Esophagus (tissue), 2 donors: ENCODE results near the gene WDR45B. TPM values are rescaled to one million over a fixed set of nuclear protein-coding genes. Genes with fewer than 3 reads are reported as not detected.

Experiments
- H3K27ac ChIP-seq, 2 donors: one replicate each; pipeline ENCODE4 v1.5.1; 2013; ENCODE audit warnings: low read depth in 2 of 2, mild to moderate bottlenecking in 2 of 2, inconsistent platforms in 1 of 2, low read length in 1 of 2, moderate library complexity in 1 of 2
- H3K27me3 ChIP-seq, 2 donors: one replicate each; pipeline ENCODE4 v1.6.1; 2013; ENCODE audit warnings: low read length in 2 of 2, control low read depth in 1 of 2, mild to moderate bottlenecking in 1 of 2; ENCODE audit not compliant: insufficient read depth in 2 of 2, control insufficient read depth in 1 of 2
- H3K36me3 ChIP-seq, 2 donors: one replicate each; pipeline ENCODE4 v1.6.1; 2013; ENCODE audit warnings: low read length in 1 of 2; ENCODE audit not compliant: control insufficient read depth in 2 of 2, insufficient read depth in 2 of 2
- H3K4me1 ChIP-seq, 2 donors: one replicate each; pipeline ENCODE4 v1.6.1; 2013; ENCODE audit warnings: low read length in 1 of 2; ENCODE audit not compliant: control insufficient read depth in 2 of 2, insufficient read depth in 2 of 2
- H3K4me3 ChIP-seq, 2 donors: one replicate each; pipeline ENCODE4 v1.5.1; 2013; ENCODE audit warnings: low read length in 2 of 2, mild to moderate bottlenecking in 2 of 2, low read depth in 1 of 2, moderate library complexity in 1 of 2
- H3K9me3 ChIP-seq, 2 donors: one replicate each; pipeline ENCODE4 v1.6.1; 2013; ENCODE audit warnings: mild to moderate bottlenecking in 2 of 2, low read depth in 1 of 2, low read length in 1 of 2, moderate library complexity in 1 of 2; ENCODE audit not compliant: control insufficient read depth in 2 of 2, insufficient read depth in 1 of 2
- WGBS, 2 donors: extraction: QIAGEN DNeasy Blood & Tissue Kit; methylation state at CpG; one replicate each; pipeline ENCODE4 v1.1.7; 2013; 5-methylcytosine and 5-hydroxymethylcytosine counted together
- polyA plus RNA-seq, 2 donors: library from polyadenylated mRNA; stranded (reverse); fragments of 200-250 nt; gene quantifications; one replicate each; pipeline ENCODE4 v1.2.3, GENCODE V29; 2013
- donor health status: healthy with polysubstance abuse.
- donor health status: Bipolar disorder and iron deficiency.

WDR45B gene
- 10 to 100 TPM; 72.2 to 75.3 TPM for polyA plus RNA-seq

GRCh38 chr17:82648165-82648668 lies at the start of gene WDR45B:
Gene WDR45B, minus strand, starts transcription at chr17:82648444. Its CDS starts 104 bp downstream, at chr17:82648340.
- Histone ChIP-seq H3K9me3 (no peaks in the 10 kb centered on the region), H3K27me3 (no peaks in the 10 kb centered on the region), H3K36me3 (peaks cover 0 to 6% of the 10 kb centered on the region in 2 donors), H3K4me1 (peaks cover 0 to 2% of the 10 kb centered on the region in 2 donors), H3K27ac (peak within 1 kb of the TSS; percentile 96 to 99), H3K4me3 (peak within 1 kb of the TSS; percentile 76 to 95)
- WGBS, 2 donors = 1% methylated on average over 59 to 63 of the region's 67 CpGs

DNA sequence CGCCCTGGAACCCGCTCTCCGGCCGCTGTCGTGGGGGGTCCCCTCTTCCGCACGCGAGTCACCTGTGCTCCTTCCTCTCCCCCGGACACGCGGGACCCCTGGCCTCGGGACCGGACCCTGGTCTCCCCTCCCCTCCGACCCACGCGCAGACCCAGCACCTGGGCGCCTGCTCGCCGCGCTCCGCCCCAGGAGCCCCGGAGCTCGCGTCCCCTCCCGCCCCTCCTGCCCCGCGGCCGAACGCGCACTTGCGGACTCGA lies 49.5 kb upstream of the WDR45B start:
- Histone ChIP-seq H3K27ac (no peak overlapping the region), H3K36me3 (no peaks in the 10 kb centered on the region), H3K27me3 (no peaks in the 10 kb centered on the region), H3K4me3 (peak overlapping the region; percentile 62 to 88), H3K9me3 (no peaks in the 10 kb centered on the region), H3K4me1 (peaks cover 9 to 21% of the 10 kb centered on the region in 2 donors)
- WGBS, 2 donors = 0 to 1% methylated on average over 32 of the region's 32 CpGs

GRCh38 chr17:82696916-82697807 lies 48.9 kb upstream of the WDR45B start:
- Histone ChIP-seq H3K4me1 (peaks cover 9 to 21% of the 10 kb centered on the region in 2 donors), H3K27ac (no peak overlapping the region), H3K4me3 (peak overlapping the region; percentile 62 to 88), H3K9me3 (no peaks in the 10 kb centered on the region), H3K36me3 (no peaks in the 10 kb centered on the region), H3K27me3 (no peaks in the 10 kb centered on the region)
- 26 to 28% methylated on average over 36 to 48 of the region's 48 CpGs for WGBS, 2 donors

GRCh38 chr17:82696259-82696658 lies 48.0 kb upstream of the WDR45B start:
- Histone ChIP-seq H3K9me3 (no peaks in the 10 kb centered on the region), H3K36me3 (no peaks in the 10 kb centered on the region), H3K27ac (no peak overlapping the region), H3K4me3 (no peak overlapping the region), H3K27me3 (no peaks in the 10 kb centered on the region), H3K4me1 (peaks cover 9 to 21% of the 10 kb centered on the region in 2 donors)
- 94 to 95% methylated on average over 15 to 16 of the region's 17 CpGs for WGBS, 2 donors

- no peak overlapping the region for H3K27ac ChIP-seq
- H3K4me3 ChIP-seq = no peak overlapping the region
- peaks cover 0 to 3% of the 10 kb centered on the region in 2 donors for H3K36me3 ChIP-seq
- no peaks in the 10 kb centered on the region for H3K27me3 ChIP-seq
- WGBS, 2 donors = 74% methylated on average over 2 of the region's 2 CpGs
- H3K4me1 ChIP-seq = peaks cover 9 to 17% of the 10 kb centered on the region in 2 donors
- H3K9me3 ChIP-seq = no peaks in the 10 kb centered on the region
These were observed 46.4 kb upstream of the WDR45B start for GRCh38 chr17:82694647-82695046.

GRCh38 chr17:82693168-82693867 lies 45.1 kb upstream of the WDR45B start:
- Histone ChIP-seq H3K4me1 (peaks cover 9% of the 10 kb centered on the region in 2 donors), H3K4me3 (no peak overlapping the region), H3K36me3 (peaks cover 0 to 3% of the 10 kb centered on the region in 2 donors), H3K27me3 (no peaks in the 10 kb centered on the region), H3K27ac (no peak overlapping the region), H3K9me3 (no peaks in the 10 kb centered on the region)
- WGBS, 2 donors = 91 to 93% methylated on average over 22 of the region's 22 CpGs

DNA sequence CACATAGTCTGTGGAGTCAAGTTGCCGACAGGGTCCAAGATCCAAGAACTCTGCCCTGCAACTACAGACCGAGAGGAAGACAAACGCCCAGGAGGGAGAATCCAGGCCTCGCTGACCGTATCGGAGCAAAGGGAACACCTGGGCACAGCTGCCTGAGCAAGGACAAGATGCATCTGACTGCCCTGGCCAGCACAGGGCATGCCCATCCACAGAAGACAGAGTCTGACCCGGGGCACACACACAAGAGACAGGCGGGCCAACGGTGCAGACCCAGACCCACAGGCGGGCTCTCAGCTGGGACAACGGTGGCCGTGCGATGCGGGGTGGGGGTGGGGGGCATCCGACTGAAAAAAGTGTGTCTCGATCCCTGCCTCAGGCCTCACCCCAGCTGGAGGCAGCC lies 44.0 kb upstream of the WDR45B start:
- Histone ChIP-seq H3K36me3 (peaks cover 0 to 3% of the 10 kb centered on the region in 2 donors), H3K4me1 (peaks cover 6% of the 10 kb centered on the region in 2 donors), H3K4me3 (no peak overlapping the region), H3K9me3 (no peaks in the 10 kb centered on the region), H3K27me3 (no peaks in the 10 kb centered on the region), H3K27ac (no peak overlapping the region)
- 85 to 90% methylated on average over 15 to 16 of the region's 16 CpGs for WGBS, 2 donors

GRCh38 chr17:82691714-82692113 lies 43.5 kb upstream of the WDR45B start:
- Histone ChIP-seq H3K4me1 (peaks cover under 1% of the 10 kb centered on the region in 2 donors), H3K27ac (no peak overlapping the region), H3K4me3 (no peak overlapping the region), H3K9me3 (no peaks in the 10 kb centered on the region), H3K36me3 (peaks cover 0 to 3% of the 10 kb centered on the region in 2 donors), H3K27me3 (no peaks in the 10 kb centered on the region)
- WGBS, 2 donors = 88 to 91% methylated on average over 11 to 14 of the region's 17 CpGs

DNA sequence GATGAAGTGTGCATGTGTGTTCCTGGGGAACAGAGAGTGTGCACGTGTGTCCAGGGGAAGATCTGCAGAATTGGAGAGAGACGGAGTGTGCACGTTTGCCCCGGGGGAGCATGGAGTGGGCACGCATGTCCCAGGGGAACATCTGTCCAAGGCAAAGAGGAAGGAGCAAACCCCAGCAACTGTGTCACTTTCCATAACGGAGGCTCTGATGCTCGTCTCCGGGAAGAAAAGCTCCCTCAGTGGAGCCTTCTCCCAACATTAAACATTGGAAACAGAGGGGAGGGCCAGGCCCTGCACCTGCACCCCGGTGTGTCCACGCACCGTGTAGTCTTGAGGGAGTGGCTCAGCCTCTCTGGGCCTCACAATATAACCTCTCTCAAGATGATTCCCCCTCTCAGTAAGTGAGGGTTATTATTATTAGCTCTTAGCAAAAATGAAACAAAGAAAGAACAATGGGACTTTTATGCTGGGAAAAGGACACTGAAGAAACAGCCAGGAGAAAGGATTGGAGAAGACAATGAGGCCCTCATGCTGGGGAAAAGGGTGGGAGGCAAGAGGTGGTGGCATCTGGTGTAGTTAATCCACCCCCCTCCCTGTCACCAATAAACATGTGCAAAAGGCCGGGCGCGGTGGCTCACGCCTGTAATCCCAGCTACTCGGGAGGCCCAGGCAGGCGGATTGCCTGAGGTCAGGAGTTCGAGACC lies 42.7 kb upstream of the WDR45B start:
- H3K4me1 ChIP-seq = no peaks in the 10 kb centered on the region
- peaks cover 0 to 3% of the 10 kb centered on the region in 2 donors for H3K36me3 ChIP-seq
- H3K9me3 ChIP-seq = no peaks in the 10 kb centered on the region
- no peaks in the 10 kb centered on the region for H3K27me3 ChIP-seq
- H3K4me3 ChIP-seq = no peak overlapping the region
- no peak overlapping the region for H3K27ac ChIP-seq
- WGBS, 2 donors = 74 to 81% methylated on average over 18 of the region's 18 CpGs
